Psoas muscle (tissue), 8 donors: ENCODE measurements around the gene LUZP2. TPM values are rescaled to one million over a fixed set of nuclear protein-coding genes. Genes with fewer than 3 reads are reported as not detected.

ENCODE experiments used
- ATAC-seq, 4 donors: fragments of 200-7000 bp; cut with Tn5 transposase; one replicate each; pipeline ENCODE4 v1.9.1; 2020; ENCODE audit warnings: moderate library complexity in 3 of 4, mild to moderate bottlenecking in 2 of 4
- DNase-seq, 2 donors: peaks; one replicate each; pipeline ENCODE4 v3.0.0-alpha.2; 2020
- H3K27ac ChIP-seq: fragments of 200-600 bp; one replicate; pipeline ENCODE4 v1.8.0; 2022
- H3K27me3 ChIP-seq, 3 donors: fragments of 200-600 bp in 1 of 3; one replicate each; pipeline versions ENCODE4 v1.6.1 to v1.8.0; 2013 to 2022; ENCODE audit warnings: low read length in 2 of 3, mild to moderate bottlenecking in 2 of 3, moderate library complexity in 1 of 3; ENCODE audit not compliant: insufficient read depth in 3 of 3
- H3K36me3 ChIP-seq, 2 donors: fragments of 200-600 bp in 1 of 2; one replicate each; pipeline versions ENCODE4 v1.6.1 to v1.8.0; 2013 to 2022; ENCODE audit warnings: low read depth in 1 of 2, mild to moderate bottlenecking in 1 of 2, moderate library complexity in 1 of 2; ENCODE audit not compliant: insufficient read depth in 1 of 2
- H3K4me1 ChIP-seq: fragments of 200-600 bp; one replicate; pipeline ENCODE4 v1.8.0; 2022
- H3K4me3 ChIP-seq: fragments of 200-600 bp; one replicate; pipeline ENCODE4 v1.8.0; 2022; ENCODE audit warnings: mild to moderate bottlenecking
- H3K9me3 ChIP-seq: fragments of 200-600 bp; one replicate; pipeline ENCODE4 v1.8.0; 2022
- CTCF ChIP-seq: fragments of 200-600 bp; IDR thresholded peaks from one replicate; pipeline ENCODE4 v1.8.0; 2022; ENCODE audit warnings: antibody characterized with exemption
- WGBS, 3 donors: extraction: QIAGEN DNeasy Blood & Tissue Kit; methylation state at CpG; one replicate each; pipeline versions ENCODE4 v1.1.6 to v1.1.7; 2013; 5-methylcytosine and 5-hydroxymethylcytosine counted together
- intact Hi-C, 2 donors: fragments of 100-400 bp; cut with DNase I; formaldehyde crosslinking; loops; one replicate each; pipeline versions ENCODE4 v1.11.0 to v1.14.2; 2022
- polyA plus RNA-seq, 3 donors: library from polyadenylated mRNA; stranded (reverse); fragments of 200-250 nt; gene quantifications; one replicate each; pipeline ENCODE4 v1.2.3, GENCODE V29; 2013
- total RNA-seq, 4 donors: library from RNA; stranded (reverse); fragmentation: NEBNext Ultra II Directional in 2 of 4; extraction: Animal tissue kit (Norgen Biotek cat#: 25700) in 2 of 4; gene quantifications; one replicate each; pipeline versions ENCODE4 v1.2.1 to v1.2.4, GENCODE V29; 2021 to 2023
- donor health status: healthy with polysubstance abuse.
- donor health status: DM: no; HTN: no; CAD: no; lungs with moderate emphysema.
- donor health status: Bipolar disorder and iron deficiency.
- donor health status: healthy.
- donor health status: DM: yes; HTN: yes; CAD: no.
- donor health status: DM: no; HTN: no; CAD: no.
- donor health status: DM: no; HTN: no; CAD: no.
- donor health status: DM: yes; HTN: yes; CAD: no.

Gene LUZP2
- total and polyA plus RNA-seq, 7 donors = 0.01 TPM; not detected in 5

GRCh38 chr11:24687531-24688147 is 190.8 kb downstream of the LUZP2 start:
- Histone ChIP-seq H3K9me3 (no peaks in the 10 kb centered on the region), H3K36me3 (no peaks in the 10 kb centered on the region), H3K4me1 (no peaks in the 10 kb centered on the region), H3K4me3 (no peak overlapping the region), H3K27ac (no peak overlapping the region), H3K27me3 (no peaks in the 10 kb centered on the region)
- TF ChIP-seq CTCF = no peak
- ATAC-seq (no peak), DNase-seq (no peak)
- 64 to 84% (median 67%) methylated on average over 3 of the region's 3 CpGs for WGBS, 3 donors
- intact Hi-C loops = no loop called here

- Histone ChIP-seq H3K36me3 (no peaks in the 10 kb centered on the region), H3K27ac (no peak overlapping the region), H3K4me1 (no peaks in the 10 kb centered on the region), H3K27me3 (no peaks in the 10 kb centered on the region), H3K9me3 (no peaks in the 10 kb centered on the region), H3K4me3 (no peak overlapping the region)
- no peak for TF ChIP-seq CTCF
- 41 to 54% (median 53%) methylated on average over 2 of the region's 2 CpGs for WGBS, 3 donors
- DNase-seq = no peak
- ATAC-seq = no peak
- intact Hi-C loops = no loop called here
These were observed 192.1 kb downstream of the LUZP2 start for GRCh38 chr11:24688981-24689380.

GRCh38 chr11:24697522-24698111 is 200.8 kb downstream of the LUZP2 start:
- no peak overlapping the region for H3K4me3 ChIP-seq
- no peaks in the 10 kb centered on the region for H3K9me3 ChIP-seq
- H3K27me3 ChIP-seq = no peaks in the 10 kb centered on the region
- H3K27ac ChIP-seq = no peak overlapping the region
- WGBS, 3 donors = 78 to 81% (median 81%) methylated on average over 3 of the region's 3 CpGs
- H3K36me3 ChIP-seq = no peaks in the 10 kb centered on the region
- ATAC-seq (no peak), DNase-seq (no peak)
- no peaks in the 10 kb centered on the region for H3K4me1 ChIP-seq
- TF ChIP-seq CTCF = no peak
- intact Hi-C loops = no loop called here

GRCh38 chr11:24704716-24705115 is 207.9 kb downstream of the LUZP2 start:
- Histone ChIP-seq H3K4me3 (no peak overlapping the region), H3K27ac (no peak overlapping the region), H3K27me3 (no peaks in the 10 kb centered on the region), H3K36me3 (no peaks in the 10 kb centered on the region), H3K9me3 (no peaks in the 10 kb centered on the region), H3K4me1 (no peaks in the 10 kb centered on the region)
- no peak for ATAC-seq
- no peak for DNase-seq
- no peak for TF ChIP-seq CTCF
- intact Hi-C loops = no loop called here

GRCh38 chr11:24705474-24705873 is 208.6 kb downstream of the LUZP2 start:
- H3K27ac ChIP-seq = no peak overlapping the region
- H3K4me3 ChIP-seq = no peak overlapping the region
- H3K4me1 ChIP-seq = no peaks in the 10 kb centered on the region
- H3K27me3 ChIP-seq = no peaks in the 10 kb centered on the region
- intact Hi-C loops = no loop called here
- TF ChIP-seq CTCF = no peak
- no peaks in the 10 kb centered on the region for H3K9me3 ChIP-seq
- DNase-seq (no peak), ATAC-seq (no peak)
- no peaks in the 10 kb centered on the region for H3K36me3 ChIP-seq
